ENCODE results near the gene PRKG2.

The PRKG2 gene

DNA sequence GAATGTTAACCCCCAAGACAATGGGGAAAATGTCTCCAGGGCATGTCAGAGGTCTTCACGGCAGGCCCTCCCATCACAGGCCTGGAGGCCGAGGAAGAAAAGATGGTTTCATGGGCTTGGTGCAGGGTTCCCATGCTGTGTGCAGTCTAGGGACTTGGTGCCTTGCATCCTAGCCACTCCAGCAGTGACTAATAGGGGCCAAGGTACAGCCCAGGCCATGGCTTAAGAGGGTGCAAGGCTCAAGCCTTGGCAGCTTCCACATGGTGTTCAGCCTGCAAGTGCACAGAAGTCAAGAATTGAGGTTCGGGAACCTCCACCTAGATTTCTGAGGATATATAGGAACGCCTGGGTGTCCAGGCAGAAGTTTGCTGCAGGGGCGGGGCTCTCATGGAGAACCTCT, 133.9 kb downstream of the PRKG2 start:
- Mint-ChIP-seq H3K27ac (no peak overlapping the region), H3K36me3 (peaks cover 3 to 5% of the 10 kb centered on the region in 2 donors), H3K9me3 (peaks cover 8 to 9% of the 10 kb centered on the region in 2 donors), H3K4me1 (peaks cover 4 to 11% of the 10 kb centered on the region in 2 donors), H3K4me3 (no peak overlapping the region), H3K27me3 (peaks cover 0 to 4% of the 10 kb centered on the region in 2 donors)
- no peak for ATAC-seq (replicated peaks)
- DNase-seq: no peak

DNA sequence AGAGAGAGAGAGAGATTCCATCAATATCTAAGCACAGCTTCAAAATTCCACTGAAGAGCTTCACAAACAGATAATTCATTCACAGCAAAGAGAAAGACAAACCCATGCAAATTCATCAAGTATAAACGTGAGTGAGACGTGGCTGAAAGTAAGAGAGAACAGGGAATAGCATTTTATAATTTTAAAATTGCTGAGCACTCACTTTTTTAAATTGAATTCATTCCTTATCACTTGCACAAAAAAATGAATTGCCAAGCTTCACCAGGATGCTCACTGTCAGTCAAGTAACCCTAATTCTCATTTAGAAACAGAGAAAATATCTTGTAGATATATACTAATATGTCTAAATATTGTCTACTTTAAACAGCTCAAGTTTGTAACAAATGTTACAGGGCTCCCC, 144.0 kb downstream of the PRKG2 start:
- H3K9me3 Mint-ChIP-seq: no peaks in the 10 kb centered on the region
- no peaks in the 10 kb centered on the region for H3K4me1 Mint-ChIP-seq
- no peaks in the 10 kb centered on the region for H3K36me3 Mint-ChIP-seq
- DNase-seq (no peak), ATAC-seq (replicated peaks) (no peak)
- H3K4me3 Mint-ChIP-seq: no peak overlapping the region
- peaks cover 5% of the 10 kb centered on the region in 2 donors for H3K27me3 Mint-ChIP-seq
- no peak overlapping the region for H3K27ac Mint-ChIP-seq

DNA sequence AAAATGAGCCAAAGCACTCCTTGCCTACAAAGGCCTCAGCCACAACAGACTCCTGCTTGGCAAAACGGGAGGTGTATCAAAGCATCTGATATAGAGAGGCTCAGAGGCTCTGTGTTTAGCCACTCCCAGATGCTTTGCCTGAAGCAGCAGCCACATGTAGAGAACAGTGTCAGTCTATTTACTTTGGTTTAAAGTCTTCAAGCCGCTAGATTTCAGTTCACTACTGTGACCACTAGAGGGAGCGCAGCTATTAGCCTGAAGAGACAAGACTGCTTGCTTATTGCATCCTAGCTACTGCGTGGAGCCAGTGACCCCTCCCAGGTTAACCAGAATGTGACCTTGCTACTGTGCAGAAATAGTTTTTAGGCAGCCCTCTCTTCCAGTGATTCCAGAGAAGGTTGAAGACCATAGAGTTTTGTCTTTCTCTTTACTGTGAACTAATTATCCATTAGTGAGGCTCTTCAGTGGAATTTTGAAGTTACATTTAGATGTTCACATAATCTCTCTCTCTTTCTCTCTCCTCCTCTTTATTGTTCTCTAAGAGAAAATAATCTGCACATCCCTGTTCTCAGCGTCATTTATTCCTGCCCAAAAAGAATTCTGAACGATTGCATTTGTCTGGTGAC, 145.2 kb downstream of the PRKG2 start:
- peak; percentile 53 for DNase-seq
- Mint-ChIP-seq H3K27me3 (peaks cover 5% of the 10 kb centered on the region in 2 donors), H3K4me1 (no peaks in the 10 kb centered on the region)

DNA sequence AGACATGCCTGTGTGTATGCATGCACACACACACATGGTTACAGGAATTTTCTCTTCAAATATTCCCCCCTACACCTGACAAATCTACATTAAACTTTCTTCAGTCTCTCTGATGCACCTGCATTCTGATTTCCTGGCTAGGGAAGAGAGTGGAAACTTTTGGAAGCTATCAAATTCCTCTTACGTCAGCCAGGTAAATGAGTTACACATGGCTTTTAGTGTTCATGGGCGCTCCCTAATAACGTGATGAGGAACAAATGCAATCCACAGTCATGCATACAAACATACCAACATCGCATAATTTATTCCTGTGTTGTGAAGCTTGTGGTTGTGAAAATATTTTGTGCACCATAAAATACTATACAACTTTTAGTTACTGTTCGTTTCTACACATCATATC, 149.6 kb downstream of the PRKG2 start:
- DNase-seq (no peak), ATAC-seq (replicated peaks) (no peak)
- H3K27ac Mint-ChIP-seq: no peak overlapping the region
- H3K4me1 Mint-ChIP-seq: peaks cover 7 to 12% of the 10 kb centered on the region in 2 donors
- H3K9me3 Mint-ChIP-seq: no peaks in the 10 kb centered on the region
- no peaks in the 10 kb centered on the region for H3K36me3 Mint-ChIP-seq
- H3K4me3 Mint-ChIP-seq: no peak overlapping the region
- no peaks in the 10 kb centered on the region for H3K27me3 Mint-ChIP-seq

More for the DNA sequence above, 145.2 kb downstream of the PRKG2 start:
- H3K4me3 Mint-ChIP-seq: no peak overlapping the region
- H3K36me3 Mint-ChIP-seq: no peaks in the 10 kb centered on the region
- no peak overlapping the region for H3K27ac Mint-ChIP-seq
- H3K9me3 Mint-ChIP-seq: no peaks in the 10 kb centered on the region
- ATAC-seq (replicated peaks): peak; percentile 86 to 91

DNA sequence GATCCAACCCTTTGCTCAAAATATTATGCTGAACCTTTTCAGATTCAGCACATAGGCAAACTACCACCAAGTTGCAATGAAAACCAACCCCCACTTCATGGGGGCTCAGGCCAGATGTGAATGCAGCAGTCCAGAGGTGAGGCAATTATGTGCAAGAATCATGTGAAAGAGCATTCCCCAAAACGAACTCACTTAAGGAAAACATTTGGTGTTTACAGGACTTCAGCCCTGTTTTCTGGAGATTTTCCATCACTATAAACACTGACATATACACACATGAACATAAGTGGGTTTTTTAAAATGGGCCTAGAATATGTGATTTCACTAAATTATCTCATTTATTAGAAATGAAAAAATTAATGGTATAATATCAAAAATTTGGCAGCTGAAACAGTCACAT, 153.0 kb downstream of the PRKG2 start:
- H3K9me3 Mint-ChIP-seq: no peaks in the 10 kb centered on the region
- DNase-seq: no peak

DNA sequence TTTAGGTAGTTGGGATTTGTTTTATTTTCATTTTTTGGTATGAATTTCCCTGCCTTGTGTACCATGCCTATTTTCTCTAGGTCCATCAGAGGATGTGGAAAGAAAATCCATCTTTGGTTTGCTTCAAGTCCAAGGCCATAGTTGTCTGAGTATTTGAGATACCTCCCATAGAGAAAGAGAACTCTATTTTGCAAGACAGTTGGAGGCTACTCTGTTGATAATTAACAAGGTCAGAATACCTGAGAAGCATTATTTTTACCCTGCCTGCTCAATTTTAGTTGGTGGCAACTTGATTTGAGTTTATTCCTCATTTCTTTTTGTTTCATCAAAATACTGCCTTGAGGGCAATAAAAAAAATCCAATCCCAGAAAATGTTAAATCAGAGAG, 153.7 kb downstream of the PRKG2 start:
- H3K27me3 Mint-ChIP-seq: no peaks in the 10 kb centered on the region
- no peaks in the 10 kb centered on the region for H3K36me3 Mint-ChIP-seq
- no peaks in the 10 kb centered on the region for H3K9me3 Mint-ChIP-seq
- no peak for ATAC-seq (replicated peaks)
- no peak overlapping the region for H3K27ac Mint-ChIP-seq
- no peak for DNase-seq
- peaks cover 7 to 13% of the 10 kb centered on the region in 2 donors for H3K4me1 Mint-ChIP-seq
- no peak overlapping the region for H3K4me3 Mint-ChIP-seq

More for the DNA sequence above, 153.0 kb downstream of the PRKG2 start:
- Mint-ChIP-seq H3K27ac (no peak overlapping the region), H3K36me3 (no peaks in the 10 kb centered on the region), H3K27me3 (no peaks in the 10 kb centered on the region), H3K4me1 (peaks cover 7 to 13% of the 10 kb centered on the region in 2 donors), H3K4me3 (no peak overlapping the region)
- no peak for ATAC-seq (replicated peaks)

DNA sequence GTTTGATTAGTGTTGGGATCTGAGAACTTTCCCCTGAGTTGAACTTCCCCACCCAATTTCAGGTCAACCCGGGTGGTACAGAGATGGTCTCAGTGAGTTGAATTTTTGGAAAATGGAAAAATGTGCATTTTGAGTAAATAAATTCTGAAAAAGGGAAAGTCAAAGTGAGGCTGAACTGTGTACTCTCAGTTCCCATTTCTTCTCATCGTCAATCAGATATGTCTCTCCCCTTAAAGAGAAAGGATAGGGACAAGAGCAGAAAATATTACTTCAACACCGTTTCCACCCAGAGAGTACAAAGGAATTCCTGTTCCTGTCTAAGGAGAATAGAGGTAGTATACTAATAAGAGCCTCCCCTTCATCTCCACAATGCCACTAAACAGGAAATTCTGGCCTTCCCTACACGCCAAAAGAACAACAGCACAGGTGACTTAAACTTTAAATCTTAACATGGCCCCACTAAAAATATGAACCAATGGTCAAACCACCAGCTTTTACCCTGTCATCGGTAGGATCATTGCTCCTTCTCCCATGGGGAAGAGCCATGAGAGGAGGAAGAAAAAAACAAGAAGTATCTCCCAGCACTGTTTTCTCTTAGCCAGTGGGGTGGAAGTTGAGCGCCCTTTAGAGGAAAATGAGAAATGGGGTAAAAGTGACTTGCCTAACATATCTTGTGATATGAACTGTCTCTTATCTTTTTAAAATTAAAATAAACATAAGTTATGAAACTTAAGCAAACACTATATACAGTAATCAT, 154.3 kb downstream of the PRKG2 start:
- Mint-ChIP-seq H3K4me1 (peaks cover 7 to 13% of the 10 kb centered on the region in 2 donors), H3K4me3 (no peak overlapping the region), H3K27me3 (no peaks in the 10 kb centered on the region), H3K9me3 (no peaks in the 10 kb centered on the region), H3K36me3 (no peaks in the 10 kb centered on the region), H3K27ac (no peak overlapping the region)
- DNase-seq (no peak), ATAC-seq (replicated peaks) (peak in 1 of 2 donors; percentile 48)

DNA sequence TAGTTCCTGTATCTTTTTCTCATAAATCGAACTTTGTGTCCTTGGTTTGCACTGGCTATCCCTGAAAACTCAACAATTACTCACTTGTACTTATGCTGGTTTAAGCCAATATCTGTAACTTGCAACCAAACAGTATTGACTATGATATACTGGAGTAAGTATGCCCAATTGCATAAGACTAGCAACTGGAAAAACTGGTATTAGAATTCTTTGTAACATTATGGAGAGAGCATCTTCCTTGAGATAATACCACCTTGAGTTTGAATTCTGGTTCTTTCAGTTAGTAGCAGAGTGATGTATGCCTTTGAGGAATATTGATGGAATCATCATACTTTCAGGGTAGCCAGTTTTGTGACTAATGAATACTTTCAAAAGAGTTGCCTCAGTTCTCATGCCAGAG, 156.4 kb downstream of the PRKG2 start:
- H3K27me3 Mint-ChIP-seq: no peaks in the 10 kb centered on the region
- H3K36me3 Mint-ChIP-seq: no peaks in the 10 kb centered on the region
- no peak for ATAC-seq (replicated peaks)
- H3K4me1 Mint-ChIP-seq: peaks cover 7 to 15% of the 10 kb centered on the region in 2 donors
- H3K4me3 Mint-ChIP-seq: no peak overlapping the region
- no peak for DNase-seq
- no peaks in the 10 kb centered on the region for H3K9me3 Mint-ChIP-seq
- no peak overlapping the region for H3K27ac Mint-ChIP-seq

DNA sequence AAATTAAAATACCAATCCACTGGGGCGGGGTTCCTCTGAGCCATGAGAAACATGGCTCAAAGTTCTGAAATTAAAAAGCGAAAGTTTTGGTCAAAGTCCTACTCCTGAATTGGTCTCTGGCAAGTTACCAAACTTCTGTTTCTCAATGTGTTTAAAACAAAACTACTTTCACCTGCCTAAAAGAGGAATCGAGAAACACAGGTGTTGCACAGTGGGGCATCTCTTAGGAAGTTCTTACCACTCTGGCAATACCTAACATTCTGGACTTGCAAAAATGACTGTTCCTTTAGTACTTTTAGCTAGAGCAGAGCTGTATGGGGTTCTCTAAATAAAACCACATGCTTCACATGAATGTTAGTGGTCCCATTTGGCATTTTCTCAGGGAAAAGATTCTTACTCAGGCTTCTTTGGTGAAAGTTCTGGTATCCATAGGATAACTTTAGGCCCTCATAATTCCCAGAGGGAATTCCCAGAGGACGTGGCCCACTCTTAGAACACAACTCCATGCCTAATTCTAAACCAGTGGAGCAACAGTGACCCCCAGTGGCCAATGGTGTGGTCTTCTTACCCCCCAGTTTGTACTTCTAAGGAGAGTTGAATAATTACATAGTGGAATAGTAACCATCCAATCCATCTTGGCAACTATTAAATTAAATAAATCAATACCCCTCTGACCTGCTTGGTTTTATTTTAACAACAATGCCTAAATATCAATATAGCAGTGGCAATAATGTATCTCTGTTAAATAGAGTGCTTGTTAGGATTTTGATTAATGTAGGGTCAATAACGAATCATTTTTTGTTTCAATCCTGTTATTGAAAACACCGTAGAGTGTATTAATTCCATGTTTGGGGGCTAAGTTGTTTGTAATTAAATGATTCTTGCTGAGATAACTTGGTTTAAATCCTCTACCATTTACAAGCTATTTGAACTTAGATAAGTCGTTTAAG, 162.6 kb downstream of the PRKG2 start:
- Mint-ChIP-seq H3K27me3 (no peaks in the 10 kb centered on the region), H3K9me3 (no peaks in the 10 kb centered on the region), H3K36me3 (no peaks in the 10 kb centered on the region), H3K27ac (no peak overlapping the region), H3K4me3 (no peak overlapping the region), H3K4me1 (peaks cover 2 to 22% of the 10 kb centered on the region in 2 donors)
- DNase-seq (peak; percentile 35), ATAC-seq (replicated peaks) (peak; percentile 100)

DNA sequence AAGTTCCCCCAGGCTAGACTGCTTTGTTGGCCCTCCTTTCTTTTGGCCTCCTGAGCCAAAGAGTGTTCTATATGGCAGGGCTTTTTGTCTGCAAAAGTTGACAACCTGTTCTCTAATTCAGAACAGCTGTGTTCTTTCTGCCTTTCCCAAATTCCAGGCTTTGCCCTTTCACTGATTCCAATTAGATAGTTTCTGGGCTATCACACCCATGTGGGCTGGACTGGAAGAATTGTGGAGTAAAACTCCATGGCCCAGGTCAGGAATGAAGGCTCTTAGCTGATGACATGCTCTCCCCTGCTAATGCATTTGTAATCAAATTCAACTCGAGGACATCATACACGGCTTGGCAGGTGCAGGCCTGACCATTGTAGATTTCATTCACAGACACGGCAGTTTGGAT, 165.1 kb downstream of the PRKG2 start:
- Mint-ChIP-seq H3K36me3 (no peaks in the 10 kb centered on the region), H3K27me3 (no peaks in the 10 kb centered on the region), H3K9me3 (no peaks in the 10 kb centered on the region), H3K4me3 (no peak overlapping the region), H3K27ac (no peak overlapping the region), H3K4me1 (peaks cover 2 to 22% of the 10 kb centered on the region in 2 donors)
- no peak for DNase-seq
- ATAC-seq (replicated peaks): no peak

DNA sequence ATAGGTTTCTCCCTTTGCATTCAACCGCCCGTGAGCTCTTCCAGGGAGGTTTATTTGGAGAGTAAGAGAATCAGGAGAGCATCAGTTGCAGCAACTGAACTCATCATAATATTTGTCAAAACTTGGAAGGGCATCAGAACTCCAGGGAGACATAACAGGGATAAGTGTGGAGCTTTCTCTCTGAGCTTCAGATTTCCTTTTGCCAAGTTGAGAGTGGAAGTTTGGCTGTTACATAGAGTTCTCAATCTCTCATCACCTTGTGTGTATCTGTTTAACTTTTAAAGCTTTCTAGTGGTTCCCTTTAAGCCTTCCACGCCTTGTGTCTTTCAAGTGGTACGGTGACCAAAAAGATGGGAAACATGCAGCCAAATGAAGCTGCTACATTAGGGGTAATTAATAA, 165.7 kb downstream of the PRKG2 start:
- Mint-ChIP-seq H3K9me3 (no peaks in the 10 kb centered on the region), H3K4me3 (no peak overlapping the region), H3K36me3 (no peaks in the 10 kb centered on the region), H3K27me3 (no peaks in the 10 kb centered on the region), H3K27ac (no peak overlapping the region), H3K4me1 (peaks cover 2 to 22% of the 10 kb centered on the region in 2 donors)
- DNase-seq (no peak), ATAC-seq (replicated peaks) (no peak)

DNA sequence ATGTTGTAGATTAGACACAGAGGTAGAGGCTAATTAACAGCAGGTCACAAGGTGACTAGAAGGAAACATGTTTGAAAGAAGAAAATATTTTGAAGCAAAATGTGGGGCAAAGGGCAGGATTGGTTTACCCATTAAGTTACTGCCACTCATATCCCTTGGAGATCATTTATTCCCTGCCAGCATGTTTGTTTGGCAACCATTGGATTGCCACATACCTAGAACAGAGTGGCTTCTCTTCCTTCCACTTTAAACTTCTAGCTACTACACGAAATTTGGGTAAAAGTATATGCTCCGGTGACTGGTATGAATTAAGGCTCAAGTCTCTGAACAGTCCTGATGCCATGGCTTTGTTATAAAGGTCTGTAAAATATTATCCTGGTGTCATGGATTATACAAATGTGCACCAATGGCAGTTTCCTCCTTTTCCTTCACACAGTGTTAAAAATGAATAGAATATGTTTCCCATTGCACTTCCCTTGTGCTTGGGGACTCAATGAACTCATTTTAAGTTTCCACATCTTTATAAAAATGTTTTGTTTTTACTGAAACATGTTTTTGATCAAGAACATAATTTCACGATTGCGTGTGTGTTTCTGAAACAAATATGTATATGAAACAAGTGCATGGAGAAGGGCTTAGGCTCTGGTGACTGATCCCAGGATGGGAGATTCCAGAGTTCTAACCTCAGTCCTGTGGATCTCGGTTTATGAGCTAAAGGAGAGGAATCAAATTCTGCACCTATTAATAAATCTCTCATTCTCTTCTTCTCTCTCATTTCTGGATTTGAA, 172.2 kb downstream of the PRKG2 start:
- peaks cover 8 to 19% of the 10 kb centered on the region in 2 donors for H3K4me1 Mint-ChIP-seq
- no peak overlapping the region for H3K27ac Mint-ChIP-seq
- H3K27me3 Mint-ChIP-seq: no peaks in the 10 kb centered on the region
- H3K36me3 Mint-ChIP-seq: no peaks in the 10 kb centered on the region
- no peaks in the 10 kb centered on the region for H3K9me3 Mint-ChIP-seq
- ATAC-seq (replicated peaks) (no peak), DNase-seq (no peak)
- no peak overlapping the region for H3K4me3 Mint-ChIP-seq

DNA sequence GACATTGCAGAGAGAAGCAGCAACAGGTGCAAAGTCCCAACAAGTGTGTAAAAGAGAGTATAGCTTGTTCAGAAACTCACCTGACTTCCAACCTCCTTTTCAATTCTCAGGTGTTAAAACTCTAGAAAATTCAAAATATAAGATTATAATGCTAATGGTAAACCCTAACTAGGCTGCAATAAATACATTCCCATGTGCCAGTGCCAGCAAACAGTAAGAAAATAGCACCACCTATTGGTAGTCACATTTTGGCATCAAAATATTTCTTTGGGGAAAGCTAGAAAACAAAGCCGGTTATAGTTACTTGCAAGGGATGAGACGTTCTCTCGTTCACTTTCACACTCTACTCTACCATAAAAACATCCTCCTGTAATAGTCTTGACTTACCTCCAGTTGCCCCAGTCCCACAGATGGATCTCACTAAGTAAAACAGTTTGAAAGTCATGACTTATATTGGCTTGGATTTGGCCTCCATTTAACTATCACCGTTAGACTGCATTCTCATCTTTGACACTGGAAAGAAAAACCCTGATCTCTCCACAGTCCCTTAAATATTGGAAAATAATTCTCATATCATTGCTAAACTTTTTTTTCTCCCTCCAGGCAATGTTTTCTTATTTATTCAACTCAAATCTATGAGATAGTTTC, 174.9 kb downstream of the PRKG2 start:
- Mint-ChIP-seq H3K36me3 (no peaks in the 10 kb centered on the region), H3K9me3 (no peaks in the 10 kb centered on the region), H3K27ac (no peak overlapping the region), H3K27me3 (no peaks in the 10 kb centered on the region), H3K4me1 (peaks cover 8 to 19% of the 10 kb centered on the region in 2 donors), H3K4me3 (no peak overlapping the region)
- peak; percentile 53 to 62 for ATAC-seq (replicated peaks)
- DNase-seq: no peak

All from stimulated activated naive B cell treated with anti-CD40 and anti-IgM and Interleukin-4, amounts not matched to agents 10 μg/mL and 1 μg/mL and 100 μg/mL, for 72 hours (primary cell).